Measurements from ENCODE around the gene HOXD8. TPM values are rescaled to one million over a fixed set of nuclear protein-coding genes. Genes with fewer than 3 reads are reported as not detected.

HOXD8 gene
- total and polyA plus RNA-seq, 10 of the 15 experiments (the other 5 are each of a cell fraction or from before 2014, with no cell fraction given) = not detected

GRCh38 chr2:176101216-176101830 lies 28.2 kb upstream of the HOXD8 start:
- BruUV-seq (replicated peaks) = no TSS peak
- Histone ChIP-seq H3K4me2 (ENCODE audit: control insufficient read depth, insufficient read depth) (no peak overlapping the region), H3K36me3 (ENCODE audit: control insufficient read depth in 2 of 2, insufficient read depth in 2 of 2, low read length in 1 of 2) (no peaks in the 10 kb centered on the region), H3K27ac (ENCODE audit: control insufficient read depth, insufficient read depth) (no peak overlapping the region), H3K4me3 (no peak overlapping the region), H3K9ac (ENCODE audit: control insufficient read depth, insufficient read depth, low read length) (no peak overlapping the region), H3K27me3 (replicated peaks in 1 of 2; ENCODE audit: control insufficient read depth in 2 of 2, insufficient read depth in 2 of 2, low read length in 1 of 2) (peaks cover 18 to 50% of the 10 kb centered on the region in 2 experiments), H3K79me2 (ENCODE audit: control insufficient read depth, insufficient read depth, low read length) (no peaks in the 10 kb centered on the region), H3K4me1 (ENCODE audit: control insufficient read depth, insufficient read depth, low read length) (peaks cover 3% of the 10 kb centered on the region; the same call in 1 of the 2 replicates), H2AFZ (ENCODE audit: control insufficient read depth, low read depth, low read length) (no peak overlapping the region), H4K20me1 (ENCODE audit: control insufficient read depth, insufficient read depth) (no peaks in the 10 kb centered on the region), H3K9me3 (replicated peaks; ENCODE audit: control insufficient read depth, insufficient read depth, low read length) (no peaks in the 10 kb centered on the region; the same call in 2 of the 3 replicates)
- DNase-seq (ENCODE audit: low read depth, low spot score) (no peak), FAIRE-seq (no peak), ATAC-seq (no peak)
- in situ Hi-C loops (cut with MboI) = no loop called here
- WGBS (ENCODE audit: insufficient coverage, insufficient replicate concordance, low lambda C conversion rate, missing lambda C conversion rate) = 0% methylated on average over 2 of the region's 2 CpGs
- ChIA-PET RAD21 (ENCODE audit: unreplicated experiment) (no interaction called here), CTCF (interaction anchor here (0.5 to 2.6 kb wide), 5 partner anchors 9 to 1835 kb away, joined by 3 to 11 read pairs (median 3); no protein-coding TSS in a partner anchor), POLR2A (no interaction called here), SMC1A (ENCODE audit: uncharacterized antibody, unreplicated experiment) (no interaction called here)
- intact Hi-C loops (cut with micrococcal nuclease; ENCODE audit: unreplicated experiment) = no loop called here
- no peak for TF ChIP-seq ETV6 (conservative IDR thresholded peaks at IDR 0.05 in 1 of 2, IDR thresholded peaks at IDR 0.05 in 1 of 2; ENCODE audit: borderline replicate concordance in 1 of 2, low read depth in 1 of 2)
- TF ChIP-seq SIN3A (IDR thresholded peaks at IDR 0.05; ENCODE audit: low read depth, low read length) = no peak
- TF ChIP-seq HCFC1 (IDR thresholded peaks at IDR 0.05; ENCODE audit: low read length) = no peak
- no peak for TF ChIP-seq ZNF592 (IDR thresholded peaks at IDR 0.05)
- TF ChIP-seq USF1 (IDR thresholded peaks at IDR 0.05; ENCODE audit: borderline replicate concordance, extremely low read length, insufficient read depth, low read depth, low read length) = no peak
- TF ChIP-seq TBL1XR1 (IDR thresholded peaks at IDR 0.05; ENCODE audit: low read depth, low read length) = no peak
- TF ChIP-seq ZNF622 (IDR thresholded peaks at IDR 0.05) = no peak
- TF ChIP-seq PML (IDR thresholded peaks at IDR 0.05; ENCODE audit: low read length) = no peak
- TF ChIP-seq ELK1 (IDR thresholded peaks at IDR 0.05; ENCODE audit: low read depth, low read length) = no peak
- no peak for TF ChIP-seq SREBF2 (IDR thresholded peaks at IDR 0.05; ENCODE audit: low read length)
- no peak for TF ChIP-seq NBN (IDR thresholded peaks at IDR 0.05)
- no peak for TF ChIP-seq PRDM15 (CRISPR knock-in tag; IDR thresholded peaks at IDR 0.05)
- no peak for TF ChIP-seq SMAD5 (IDR thresholded peaks at IDR 0.05; ENCODE audit: low read depth)
- TF ChIP-seq NR2C2 (IDR thresholded peaks at IDR 0.05; ENCODE audit: borderline replicate concordance, control insufficient read depth, insufficient read length, low read depth) = no peak
- TF ChIP-seq CHD2 (IDR thresholded peaks at IDR 0.05; ENCODE audit: borderline replicate concordance, low read depth, low read length) = no peak
